COLO668 (cell line): ENCODE results near the gene WDR73.

Experiments
- DNase-seq: peaks from one replicate; lab custom pipeline; 2025; ENCODE audit not compliant: unreplicated experiment; lab: John Stamatoyannopoulos, UW

The WDR73 gene

DNA sequence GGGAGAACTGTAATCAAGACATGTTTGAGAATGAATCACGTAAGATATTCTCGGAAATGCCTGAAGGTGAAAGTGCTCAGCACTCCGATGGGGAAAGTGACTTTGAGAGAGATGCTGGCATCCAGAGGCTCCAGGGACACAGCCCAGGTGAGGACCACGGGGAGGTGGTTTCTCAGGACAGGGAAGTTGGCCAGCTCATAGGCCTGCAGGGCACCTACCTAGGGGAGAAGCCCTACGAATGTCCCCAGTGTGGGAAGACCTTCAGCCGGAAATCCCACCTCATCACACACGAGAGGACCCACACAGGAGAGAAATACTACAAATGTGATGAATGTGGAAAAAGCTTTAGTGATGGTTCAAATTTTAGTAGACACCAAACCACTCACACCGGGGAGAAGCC is 33.5 kb downstream of the WDR73 start:
- DNase-seq: no peak

DNA sequence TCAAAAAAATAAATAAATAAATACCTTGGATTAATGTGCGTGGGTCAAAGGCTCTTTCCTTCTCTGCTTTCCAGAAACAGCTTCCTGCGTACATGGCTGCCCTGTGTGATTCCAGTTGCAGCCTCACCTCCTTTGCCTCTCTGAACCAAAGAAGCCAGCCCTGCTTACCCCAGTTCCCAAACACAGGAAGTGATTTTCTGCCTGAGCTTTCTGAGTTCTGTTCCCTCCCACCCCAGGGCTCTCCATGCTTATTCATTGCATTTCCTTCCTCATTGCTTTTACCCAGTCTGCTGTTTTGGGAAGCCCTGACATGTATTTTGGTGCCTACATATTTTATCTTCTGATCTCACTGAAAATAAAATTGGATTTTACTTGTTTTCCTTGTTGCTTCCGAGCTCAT is 37.8 kb downstream of the WDR73 start:
- DNase-seq: no peak

DNA sequence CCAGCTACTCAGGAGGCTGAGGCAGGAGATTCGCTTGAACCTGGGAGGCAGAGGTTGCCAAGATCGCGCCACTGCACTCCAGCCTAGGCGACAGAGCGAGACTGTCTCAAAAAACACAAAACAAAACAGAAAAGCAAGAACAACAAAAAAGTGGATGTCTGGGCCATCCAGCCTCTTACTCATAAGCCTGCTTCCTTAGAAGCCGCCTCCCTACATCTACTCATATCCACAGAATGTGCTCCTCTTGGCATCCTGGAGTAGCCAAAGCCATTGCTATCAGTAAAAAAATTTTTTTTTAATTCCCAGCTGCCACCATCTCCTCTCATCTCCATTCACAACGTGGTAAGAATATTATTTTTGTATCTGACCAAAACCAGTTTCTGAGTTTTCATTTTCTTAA is 42.5 kb downstream of the WDR73 start:
- no peak for DNase-seq

DNA sequence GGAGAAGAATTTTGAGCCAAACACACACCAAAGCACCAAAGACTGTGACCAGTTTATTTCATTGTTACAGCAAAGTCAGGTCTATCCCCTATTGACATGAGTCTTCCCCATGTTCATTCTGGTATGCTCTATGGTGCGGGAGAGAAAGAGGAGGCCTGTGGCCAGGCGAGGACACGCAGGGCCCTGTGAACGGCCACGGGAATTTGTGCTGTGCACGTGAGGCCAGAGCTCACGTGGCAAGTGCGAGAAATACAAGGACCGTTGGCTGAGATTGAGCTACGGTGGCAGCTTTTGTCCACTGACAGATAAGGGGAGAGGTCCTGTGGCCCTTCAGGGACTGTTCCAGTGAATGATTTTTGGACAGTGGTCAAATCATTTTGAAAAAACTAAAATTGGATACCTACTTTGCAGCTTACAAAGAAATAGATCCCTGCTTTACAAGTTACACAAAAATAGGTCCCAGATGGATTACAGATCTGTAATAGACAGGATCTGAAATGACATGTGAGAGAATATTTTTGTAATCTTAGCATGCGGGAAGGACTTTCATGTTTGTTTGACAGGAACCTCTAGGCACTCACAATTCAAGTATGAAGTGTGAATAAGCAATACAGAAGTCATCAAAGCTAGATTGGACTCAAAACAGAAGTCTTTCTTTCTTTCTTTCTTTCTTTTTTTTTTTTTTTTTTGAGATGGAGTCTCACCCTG is 44.1 kb downstream of the WDR73 start:
- DNase-seq: no peak

DNA sequence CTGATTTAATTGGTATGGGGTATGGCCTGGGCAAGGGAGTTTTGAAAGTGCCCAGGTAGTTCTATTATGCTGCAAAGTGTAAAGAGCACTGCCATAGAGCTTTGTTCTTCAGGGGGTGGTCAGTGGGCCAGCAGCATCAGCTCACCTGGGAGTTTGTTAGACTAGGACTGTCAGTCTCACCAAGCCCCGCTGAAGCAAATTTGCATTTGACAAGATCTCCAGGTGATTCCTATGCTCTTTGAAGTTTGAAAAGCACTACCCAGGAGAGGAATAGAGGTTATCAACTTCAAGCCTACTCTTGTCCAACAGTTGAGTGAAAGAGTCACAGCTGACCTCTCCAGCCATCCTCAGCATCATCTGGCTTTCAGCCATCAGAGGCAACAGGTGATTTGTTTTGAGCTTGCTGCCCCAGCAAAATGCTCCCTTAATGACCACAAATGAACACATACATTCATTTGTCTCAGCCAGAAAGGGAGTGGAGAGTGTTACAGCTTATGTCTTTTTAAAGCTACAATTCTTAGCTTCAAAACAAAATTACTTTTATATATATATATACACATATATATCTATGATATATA is 45.3 kb downstream of the WDR73 start:
- DNase-seq: no peak

DNA sequence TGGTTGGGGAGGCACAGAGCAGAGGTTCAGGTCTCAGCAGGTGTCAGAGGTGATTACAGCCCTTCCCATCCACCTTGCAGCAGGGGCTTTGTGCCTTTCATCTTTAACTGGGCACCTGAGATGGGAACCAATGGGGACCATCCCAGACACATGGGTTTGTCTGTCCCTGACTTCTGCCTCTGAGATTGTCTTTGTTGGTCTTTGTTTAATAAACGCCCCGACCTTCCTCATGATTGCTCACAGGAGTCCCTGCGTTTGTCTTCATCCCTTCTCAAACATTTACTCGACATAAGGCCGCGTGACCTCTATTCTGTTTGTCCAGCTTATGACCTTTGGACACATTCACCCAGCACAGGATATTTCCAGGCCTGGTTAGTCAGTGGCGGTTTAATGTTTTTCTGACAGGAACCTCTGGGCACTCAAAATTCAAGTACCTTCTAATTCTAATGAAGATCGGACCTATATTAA is 47.4 kb downstream of the WDR73 start:
- DNase-seq: peak; percentile 22

DNA sequence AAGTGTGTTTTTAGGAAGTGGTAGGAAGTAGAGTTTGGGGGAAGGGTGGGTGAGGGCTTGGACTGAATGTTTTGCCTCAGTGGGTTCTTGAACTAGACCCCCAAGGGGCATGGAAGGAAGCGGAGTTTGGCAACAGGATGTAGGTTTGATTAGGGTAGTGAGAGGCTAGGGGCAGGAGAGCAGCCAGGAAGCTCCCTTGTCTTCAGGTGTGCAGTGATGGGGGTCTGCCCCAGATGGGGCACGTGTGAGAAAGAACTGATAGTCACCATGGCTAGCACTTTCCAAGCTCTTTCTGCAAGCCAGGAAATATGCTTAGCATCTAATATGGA is 48.6 kb downstream of the WDR73 start:
- no peak for DNase-seq

DNA sequence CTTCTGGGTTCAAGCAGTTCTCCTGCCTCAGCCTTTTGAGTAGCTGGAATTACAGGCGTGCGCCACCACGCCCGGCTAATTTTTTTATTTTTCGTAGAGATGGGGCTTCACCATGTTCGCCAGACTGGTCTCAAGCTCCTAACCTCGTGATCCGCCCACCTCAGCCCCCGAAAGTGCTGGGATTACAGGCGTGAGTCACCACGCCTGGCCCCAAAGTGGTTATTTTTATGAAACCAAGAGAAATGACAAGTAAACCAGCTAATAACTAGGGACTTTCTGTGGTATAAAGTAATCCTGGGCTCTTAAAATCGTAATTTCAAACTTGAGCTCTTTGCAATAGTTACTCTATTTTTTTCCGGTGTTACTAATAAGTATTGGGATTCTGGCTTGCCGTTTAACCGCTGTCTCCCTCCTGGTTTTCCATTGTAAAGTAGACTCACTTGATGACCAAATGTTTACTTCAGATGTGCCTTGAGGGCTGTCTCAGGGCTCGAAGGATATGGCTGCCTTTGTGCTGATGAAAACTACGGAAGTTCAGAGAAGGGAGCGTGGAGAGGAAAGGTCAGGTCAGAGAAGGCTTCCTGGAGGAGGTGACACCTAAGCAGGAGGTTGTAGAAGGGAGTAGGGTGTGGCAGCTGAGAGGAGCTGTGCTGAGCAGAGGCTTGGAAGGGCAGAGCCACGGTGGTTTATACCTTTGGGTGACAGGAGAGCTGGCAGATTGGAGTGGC is 49.1 kb downstream of the WDR73 start:
- DNase-seq: no peak

DNA sequence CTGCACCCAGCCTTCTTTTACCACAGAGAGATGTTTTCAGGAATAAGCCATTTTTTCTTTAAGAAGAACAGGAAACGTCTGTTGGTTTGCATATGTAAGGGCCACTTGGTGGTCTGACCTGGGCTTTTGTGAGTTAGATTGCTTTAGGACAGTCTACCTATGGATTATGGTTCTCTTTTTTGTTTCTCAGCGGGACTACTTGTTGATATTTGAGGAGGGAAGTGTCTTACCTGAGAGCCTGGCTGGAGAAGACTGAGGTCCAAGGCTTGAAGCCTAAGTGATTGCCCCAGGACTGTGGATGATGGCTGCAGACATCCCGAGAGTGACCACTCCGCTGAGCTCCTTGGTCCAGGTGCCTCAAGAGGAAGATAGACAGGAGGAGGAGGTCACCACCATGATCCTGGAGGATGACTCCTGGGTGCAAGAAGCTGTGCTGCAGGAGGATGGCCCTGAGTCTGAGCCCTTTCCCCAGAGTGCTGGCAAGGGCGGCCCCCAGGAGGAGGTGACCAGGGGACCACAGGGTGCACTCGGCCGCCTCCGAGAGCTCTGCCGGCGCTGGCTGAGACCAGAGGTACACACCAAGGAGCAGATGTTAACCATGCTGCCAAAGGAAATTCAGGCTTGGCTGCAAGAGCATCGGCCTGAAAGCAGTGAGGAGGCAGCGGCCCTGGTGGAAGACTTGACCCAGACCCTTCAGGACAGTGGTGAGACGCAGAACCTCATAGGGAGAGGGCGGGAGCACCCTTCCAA is 50.3 kb downstream of the WDR73 start:
- no peak for DNase-seq

DNA sequence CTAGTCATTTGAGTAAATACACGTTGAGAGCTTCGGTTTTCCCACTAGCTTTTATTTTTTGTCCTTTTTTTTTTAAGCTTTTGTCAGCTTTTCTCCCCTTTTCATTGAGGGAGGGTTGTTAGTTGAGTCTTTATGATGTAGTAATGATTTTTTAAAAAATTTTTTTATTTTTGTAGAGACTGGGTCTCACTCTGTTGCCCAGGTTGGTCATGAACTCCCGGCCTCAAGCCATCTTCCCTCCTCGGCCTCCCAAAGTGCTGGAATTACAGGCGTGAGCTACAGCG is 52.6 kb downstream of the WDR73 start:
- no peak for DNase-seq

DNA sequence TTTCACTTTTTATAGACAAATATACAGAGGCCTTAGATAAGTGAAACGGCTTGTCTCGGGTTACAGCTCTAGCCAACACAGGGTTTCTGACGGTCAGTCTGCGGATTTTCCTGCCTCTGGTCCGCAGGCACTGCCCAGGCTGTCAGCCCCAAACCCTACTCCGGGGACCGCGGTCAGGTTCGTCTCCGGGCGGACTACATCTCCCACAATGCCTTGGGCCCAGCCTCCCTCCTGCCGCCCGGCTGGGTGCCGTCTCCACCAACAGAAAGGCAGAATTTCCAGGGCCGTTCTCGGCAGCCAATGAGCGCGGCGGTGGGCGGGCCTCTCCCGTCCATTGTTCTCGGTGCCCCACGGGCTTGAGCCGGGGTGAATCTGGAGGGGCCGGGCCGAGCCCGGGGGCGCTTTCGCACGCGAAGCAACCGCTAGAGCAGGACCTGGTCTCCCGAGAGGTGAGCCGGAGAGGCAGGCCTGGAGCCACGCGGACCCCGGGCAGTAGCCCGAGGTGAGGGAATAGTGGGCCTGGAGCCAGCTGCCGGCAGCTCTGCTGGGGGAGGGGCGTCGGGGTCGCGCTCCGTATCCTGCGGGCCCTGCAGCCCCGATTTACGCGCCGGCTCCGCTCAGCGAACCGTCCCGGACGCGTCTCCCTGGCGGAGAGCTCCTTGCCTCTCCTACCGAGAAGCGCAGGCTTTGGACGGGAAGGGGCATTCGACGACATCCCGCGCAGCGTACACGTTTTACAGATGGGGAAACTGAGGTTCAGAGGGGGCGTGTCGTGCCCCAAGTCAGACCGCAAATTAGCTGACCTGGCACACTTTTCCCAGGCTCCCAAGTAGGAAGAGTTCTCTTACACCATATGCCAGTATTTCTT is 53.2 kb downstream of the WDR73 start, which contains the start of gene ZSCAN2:
Gene ZSCAN2, plus strand, starts transcription at position 323 of the 868 bp plus-strand sequence. CDS start 2,919 bp downstream, outside the sequence.
- DNase-seq: peak; percentile 95

DNA sequence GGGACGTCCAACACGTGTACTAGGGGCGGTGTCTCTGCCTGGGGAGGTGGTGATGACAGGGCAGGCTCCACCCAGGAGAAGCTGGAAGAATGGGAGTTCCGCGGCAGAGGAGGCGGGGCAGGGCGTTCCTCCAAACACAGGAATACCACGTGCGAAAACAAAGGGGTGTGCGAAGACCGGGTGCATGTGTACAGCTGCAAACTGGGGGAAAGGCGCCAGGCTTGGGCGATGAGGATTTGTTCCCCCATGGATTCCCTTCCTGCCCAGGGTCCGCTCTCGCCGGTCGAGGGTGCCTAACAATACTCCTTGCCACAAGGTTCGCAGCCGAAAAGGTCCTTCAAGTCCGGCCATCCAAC is 53.8 kb downstream of the WDR73 start:
- DNase-seq: peak; percentile 79

DNA sequence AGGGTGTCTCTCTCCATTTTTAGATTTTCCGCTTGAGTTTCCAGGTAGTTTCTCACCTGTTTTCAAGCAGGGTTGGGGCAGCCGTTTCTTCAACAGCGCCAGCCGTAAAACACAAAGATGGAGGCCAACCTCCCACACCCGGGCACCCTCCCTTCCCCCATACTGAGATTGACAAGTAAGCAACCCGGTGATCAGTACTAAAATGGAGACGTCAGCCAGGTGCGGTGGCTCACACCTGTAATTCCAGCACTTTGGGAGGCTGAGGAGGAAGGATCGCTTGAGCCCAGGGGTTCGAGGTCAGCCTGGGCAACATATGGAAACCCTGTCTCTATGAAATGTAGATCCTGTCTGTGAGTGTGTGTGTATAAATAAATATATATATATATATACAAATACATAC is 54.2 kb downstream of the WDR73 start:
- DNase-seq: peak; percentile 19

DNA sequence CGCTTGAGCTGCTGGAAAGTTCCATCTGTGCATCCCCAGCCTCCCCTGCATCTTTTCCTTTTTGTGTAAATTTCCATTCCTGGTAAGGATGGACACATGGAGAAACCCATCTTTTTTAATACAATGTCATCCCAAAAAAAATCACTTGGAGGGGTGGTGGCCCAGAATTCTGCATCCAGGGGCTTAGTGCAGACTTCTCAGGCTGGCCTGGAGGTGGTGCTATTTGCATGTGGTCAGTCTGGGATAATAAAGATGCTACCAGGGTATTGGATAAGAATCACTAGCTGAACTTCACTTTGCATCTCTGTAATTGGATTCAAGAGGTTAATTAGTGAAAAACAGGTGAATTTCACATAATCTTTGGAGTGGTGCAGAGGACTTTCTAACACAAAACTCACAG is 55.1 kb downstream of the WDR73 start:
- peak; percentile 25 for DNase-seq

DNA sequence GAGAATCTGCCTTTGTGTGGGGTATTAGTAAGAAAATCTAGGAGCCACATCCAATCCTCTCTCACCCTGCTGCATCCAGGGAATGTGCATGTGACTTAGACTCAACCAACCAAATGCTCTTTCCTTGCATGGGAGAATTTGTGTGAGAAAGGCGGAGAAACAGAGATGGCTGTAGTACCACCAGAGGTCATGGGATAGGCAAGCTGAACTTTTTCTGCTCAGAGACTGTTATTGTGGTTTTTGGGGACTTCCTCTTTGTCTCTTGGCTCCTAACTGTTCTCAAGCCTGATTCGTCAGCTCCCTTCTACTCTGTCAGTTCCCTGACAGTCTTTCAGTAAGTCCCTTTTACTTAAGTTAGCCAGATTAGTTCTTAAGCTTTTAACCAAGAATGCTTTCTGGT is 55.8 kb downstream of the WDR73 start:
- DNase-seq: no peak

DNA sequence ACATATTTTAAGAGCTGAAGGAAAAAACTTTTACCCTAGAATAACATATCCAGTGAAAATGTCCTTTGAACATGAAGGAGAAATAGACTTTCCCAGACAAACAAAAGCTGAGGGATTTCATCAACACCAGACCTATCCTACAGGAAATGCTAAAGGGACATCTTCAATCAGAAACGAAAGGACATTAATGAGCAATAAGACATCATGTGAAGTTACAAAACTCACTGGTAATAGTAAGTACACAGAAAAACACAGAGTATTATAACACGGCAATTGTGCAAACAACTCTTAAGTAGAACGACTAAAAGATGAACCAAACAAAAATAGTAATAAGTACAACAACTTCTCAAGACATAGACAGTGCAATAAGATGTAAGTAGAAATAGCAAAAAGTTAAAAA is 56.8 kb downstream of the WDR73 start:
- no peak for DNase-seq

DNA sequence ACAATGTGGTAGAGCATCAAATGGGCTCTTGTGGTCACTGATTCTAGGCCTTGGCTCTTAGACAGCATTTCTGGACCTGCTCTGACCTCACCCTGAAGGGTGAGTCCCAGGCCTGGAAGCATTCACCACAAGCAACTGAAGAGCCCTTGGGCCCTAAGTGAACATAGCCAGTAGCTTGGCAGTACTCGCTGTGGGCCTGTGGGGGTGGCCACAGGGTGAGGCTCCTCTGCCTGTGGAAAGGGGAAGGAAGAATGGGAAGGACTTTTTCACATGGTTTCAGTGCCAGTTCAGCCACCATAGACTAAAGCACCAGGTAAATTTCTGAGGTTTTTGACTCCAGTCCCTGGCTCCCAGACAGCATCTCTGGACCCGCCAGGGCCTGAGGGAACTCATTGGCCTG is 58.4 kb downstream of the WDR73 start:
- no peak for DNase-seq

DNA sequence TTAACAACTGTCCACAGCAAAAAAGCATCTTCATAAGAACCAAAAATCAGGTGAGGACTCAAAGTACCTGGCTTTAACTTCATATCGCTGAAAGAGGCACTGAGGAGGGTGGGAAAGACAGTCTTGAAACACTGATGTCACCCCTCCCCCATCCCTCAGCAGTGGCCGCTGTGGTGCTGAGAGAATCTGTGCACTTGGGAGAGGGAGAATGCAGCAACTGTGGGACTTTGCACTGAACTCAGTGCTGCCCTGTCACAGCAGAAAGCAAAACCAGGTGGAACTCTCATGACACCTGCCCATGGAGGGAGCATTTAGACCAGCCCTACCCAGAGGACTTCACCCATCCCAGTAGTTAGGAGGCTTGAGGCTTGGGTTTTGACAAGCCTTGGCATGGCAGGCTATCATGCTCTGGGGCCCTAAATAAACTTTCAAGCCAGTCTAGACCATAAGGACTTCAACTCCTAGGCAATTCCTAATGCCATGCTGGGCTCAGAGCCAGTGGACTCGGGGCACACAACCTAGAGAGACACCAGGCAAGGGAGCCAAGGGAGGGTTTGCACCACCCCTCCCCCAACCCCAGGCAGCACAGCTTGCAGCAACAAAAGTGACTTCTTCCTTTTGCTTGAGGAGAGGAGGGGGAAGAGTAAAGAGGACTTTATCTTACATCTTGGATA is 59.3 kb downstream of the WDR73 start:
- DNase-seq: no peak

DNA sequence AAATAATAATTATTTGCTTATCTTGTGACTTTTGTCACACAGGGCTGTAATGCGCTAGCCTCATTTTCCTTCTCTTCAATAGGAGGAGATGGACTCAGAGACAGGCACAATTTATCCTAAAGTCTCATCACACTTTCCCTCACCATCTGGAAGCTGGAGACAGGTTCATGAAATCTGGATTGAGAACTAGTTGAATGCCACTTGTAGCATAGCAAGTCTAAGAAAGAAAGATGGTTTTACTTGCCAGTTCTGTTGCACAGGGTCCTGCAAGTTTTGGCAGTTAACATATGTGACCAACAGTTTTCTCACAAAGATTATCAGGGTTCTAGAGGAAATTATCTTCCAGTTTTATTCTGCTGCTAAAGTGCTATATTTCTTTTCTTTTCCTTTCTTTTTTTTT is 62.3 kb downstream of the WDR73 start:
- no peak for DNase-seq

DNA sequence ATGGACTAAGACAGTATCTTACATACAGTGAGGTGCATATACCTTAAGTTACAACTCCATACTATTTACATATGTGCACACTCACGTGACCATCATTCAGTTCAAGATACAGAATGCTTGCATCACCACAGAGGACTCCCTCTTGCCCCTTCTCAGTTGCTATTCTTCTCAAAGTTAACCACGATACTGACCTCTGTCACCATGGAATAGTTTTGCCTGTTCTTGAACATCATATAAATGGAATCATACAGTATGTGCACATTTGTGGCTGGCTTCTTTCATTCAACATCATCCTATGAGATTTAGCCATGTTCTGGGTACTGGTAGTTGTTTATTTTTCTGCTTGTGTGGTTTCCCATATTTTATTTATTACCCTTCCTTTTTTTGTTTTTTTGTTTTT is 63.7 kb downstream of the WDR73 start:
- no peak for DNase-seq
